NCI-H1092 (cell line): ENCODE data around the gene RIC8A.
"Not testable (repeated sequence)": the region's sequence is repeated elsewhere in the genome, so short reads cannot be mapped to it uniquely, and the experiment has no call there.

ENCODE experiments used
- DNase-seq: peaks from one replicate; lab custom pipeline; 2025; lab: John Stamatoyannopoulos, UW

The RIC8A gene

GRCh38 chr11:207208-207862 is at the start of gene RIC8A, which contains the start of gene BET1L:
Gene RIC8A (plus strand): TSS chr11:207708. CDS start chr11:208855, 1,147 bp downstream.
Gene BET1L (minus strand): TSS chr11:207399. CDS start chr11:207321, 78 bp downstream.
- peak; percentile 90 for DNase-seq

GRCh38 chr11:180242-180641 is 27.3 kb upstream of the RIC8A start:
- DNase-seq = not testable (repeated sequence)

GRCh38 chr11:189200-189783 is 18.2 kb upstream of the RIC8A start:
- DNase-seq = not testable (repeated sequence)

- DNase-seq = not testable (repeated sequence)
These were observed 17.6 kb upstream of the RIC8A start for GRCh38 chr11:189843-190311.

GRCh38 chr11:190546-190945 is 17.0 kb upstream of the RIC8A start:
- DNase-seq = not testable (repeated sequence)

- not testable (repeated sequence) for DNase-seq
These were observed 15.7 kb upstream of the RIC8A start for GRCh38 chr11:191490-192478.

- not testable (repeated sequence) for DNase-seq
These were observed 14.8 kb upstream of the RIC8A start, which contains the start of gene SCGB1C1 for GRCh38 chr11:192674-193128. Gene SCGB1C1 (plus strand): TSS chr11:193078. CDS start chr11:193100, 22 bp downstream.

- DNase-seq = not testable (repeated sequence)
These were observed 14.0 kb upstream of the RIC8A start for GRCh38 chr11:193481-193880.

GRCh38 chr11:196786-197731 is 10.4 kb upstream of the RIC8A start:
- no peak for DNase-seq

GRCh38 chr11:197741-198235 is 9.7 kb upstream of the RIC8A start:
- DNase-seq = no peak

GRCh38 chr11:198236-198806 is 9.2 kb upstream of the RIC8A start:
- DNase-seq = no peak

GRCh38 chr11:199004-199581 is 8.4 kb upstream of the RIC8A start:
- no peak for DNase-seq

- no peak for DNase-seq
These were observed 7.7 kb upstream of the RIC8A start for GRCh38 chr11:199782-200181.

- DNase-seq = no peak
These were observed 7.1 kb upstream of the RIC8A start for GRCh38 chr11:200224-201003.

GRCh38 chr11:201966-202365 is 5.5 kb upstream of the RIC8A start:
- DNase-seq = no peak

GRCh38 chr11:202490-202889 is 5.0 kb upstream of the RIC8A start:
- DNase-seq = no peak

GRCh38 chr11:203056-203944 is 4.2 kb upstream of the RIC8A start:
- no peak for DNase-seq

- DNase-seq = no peak
These were observed 3.4 kb upstream of the RIC8A start for GRCh38 chr11:203945-204586.
